Esophagus squamous epithelium (tissue), 5 donors: Measurements from ENCODE around the gene PTPRN2. TPM values are rescaled to one million over a fixed set of nuclear protein-coding genes. Genes with fewer than 3 reads are reported as not detected.
"Not testable (repeated sequence)": the region's sequence is repeated elsewhere in the genome, so short reads cannot be mapped to it uniquely, and the experiment has no call there.

Experiments
- DNase-seq: peaks from one replicate; lab custom pipeline; 2025; lab: John Stamatoyannopoulos, UW
- H3K27ac ChIP-seq, 4 donors: fragments of 200-600 bp; sonication (generic); one replicate each; pipeline ENCODE4 v1.5.1; 2016 to 2019; ENCODE audit warnings: mild to moderate bottlenecking in 1 of 4
- H3K27me3 ChIP-seq, 4 donors: fragments of 200-600 bp; sonication (generic); 1 replicate in 3 of 4; 2 replicates in 1 of 4; pipeline versions ENCODE4 v1.5.1 to v1.6.0; 2017 to 2021; ENCODE audit warnings: antibody characterized with exemption in 1 of 4
- H3K36me3 ChIP-seq, 3 donors: fragments of 200-600 bp; sonication (generic); one replicate each; pipeline ENCODE4 v1.5.1; 2016 to 2019
- H3K4me1 ChIP-seq, 3 donors: fragments of 200-600 bp; sonication (generic); one replicate each; pipeline ENCODE4 v1.5.1; 2017 to 2019
- H3K4me3 ChIP-seq, 4 donors: fragments of 200-600 bp; sonication (generic); 1 replicate in 3 of 4; 2 replicates in 1 of 4; pipeline ENCODE4 v1.5.1; 2016 to 2019; ENCODE audit warnings: mild to moderate bottlenecking in 2 of 4, moderate library complexity in 1 of 4
- H3K9me3 ChIP-seq, 3 donors: fragments of 200-600 bp; sonication (generic); one replicate each; pipeline ENCODE4 v1.5.1; 2016 to 2019
- POLR2A ChIP-seq, 4 donors: fragments of 450-650 bp; IDR thresholded peaks; one replicate each; pipeline ENCODE4 v1.6.1; 2017; ENCODE audit warnings: antibody characterized with exemption in 4 of 4, mild to moderate bottlenecking in 4 of 4, moderate library complexity in 3 of 4
- WGBS, 2 donors: methylation state at CpG; one replicate each; pipeline ENCODE4 v1.1.5; 2018; 5-methylcytosine and 5-hydroxymethylcytosine counted together
- intact Hi-C: fragments of 100-400 bp; cut with DNase I; formaldehyde crosslinking; loops from one replicate; pipeline ENCODE4 v1.15.0; 2022
- total RNA-seq, 4 donors: library from RNA; depleted of rRNA; stranded (reverse); fragments of >200 nt; gene quantifications; one replicate each; pipeline ENCODE4 v1.1.0, GENCODE V29; 2016
- TF ChIP-seq, protein P1 (sequence below), 6 experiments: fragments of 450-650 bp in 4 of 6; fragments of 200-600 bp in 2 of 6; sonication (generic) in 2 of 6; IDR thresholded peaks; one replicate each; pipeline ENCODE4 v1.5.1; 2016 to 2019; ENCODE audit warnings: antibody characterized with exemption in 6 of 6, mild to moderate bottlenecking in 4 of 6, moderate library complexity in 4 of 6
- donor health status: DM: yes; HTN: yes; CAD: no.

PTPRN2 gene
- total RNA-seq, 4 donors from 2014 or later: 0.38 to 2.7 (median 1.0) TPM

DNA sequence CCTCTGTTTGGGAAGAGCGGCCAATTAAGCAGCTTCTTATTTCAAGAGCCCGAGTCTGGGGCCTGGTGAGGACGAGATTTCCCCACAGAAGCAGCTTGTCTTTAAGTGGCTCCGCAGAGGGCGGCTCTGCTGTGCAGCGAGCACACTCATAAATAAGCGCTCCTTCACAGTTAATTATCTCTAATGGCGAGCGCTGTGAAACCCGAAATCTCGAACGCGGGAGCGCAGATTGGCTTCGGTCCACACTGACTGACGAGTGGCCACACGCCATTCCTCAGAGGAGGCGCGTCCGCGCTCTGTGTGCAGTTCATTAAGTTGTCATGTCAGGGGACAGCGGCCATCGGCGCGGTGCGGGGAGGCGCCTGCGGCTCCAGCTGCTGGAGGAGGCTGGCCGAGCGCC, 689.9 kb downstream of the PTPRN2 start:
- no peaks in the 10 kb centered on the region for H3K9me3 ChIP-seq
- peaks cover 0 to 21% (median 0%) of the 10 kb centered on the region in 3 donors for H3K4me1 ChIP-seq
- H3K36me3 ChIP-seq: no peaks in the 10 kb centered on the region
- TF ChIP-seq, protein P1, sequence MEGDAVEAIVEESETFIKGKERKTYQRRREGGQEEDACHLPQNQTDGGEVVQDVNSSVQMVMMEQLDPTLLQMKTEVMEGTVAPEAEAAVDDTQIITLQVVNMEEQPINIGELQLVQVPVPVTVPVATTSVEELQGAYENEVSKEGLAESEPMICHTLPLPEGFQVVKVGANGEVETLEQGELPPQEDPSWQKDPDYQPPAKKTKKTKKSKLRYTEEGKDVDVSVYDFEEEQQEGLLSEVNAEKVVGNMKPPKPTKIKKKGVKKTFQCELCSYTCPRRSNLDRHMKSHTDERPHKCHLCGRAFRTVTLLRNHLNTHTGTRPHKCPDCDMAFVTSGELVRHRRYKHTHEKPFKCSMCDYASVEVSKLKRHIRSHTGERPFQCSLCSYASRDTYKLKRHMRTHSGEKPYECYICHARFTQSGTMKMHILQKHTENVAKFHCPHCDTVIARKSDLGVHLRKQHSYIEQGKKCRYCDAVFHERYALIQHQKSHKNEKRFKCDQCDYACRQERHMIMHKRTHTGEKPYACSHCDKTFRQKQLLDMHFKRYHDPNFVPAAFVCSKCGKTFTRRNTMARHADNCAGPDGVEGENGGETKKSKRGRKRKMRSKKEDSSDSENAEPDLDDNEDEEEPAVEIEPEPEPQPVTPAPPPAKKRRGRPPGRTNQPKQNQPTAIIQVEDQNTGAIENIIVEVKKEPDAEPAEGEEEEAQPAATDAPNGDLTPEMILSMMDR (IDR thresholded peaks at IDR 0.05): no peak
- no peak for TF ChIP-seq POLR2A (IDR thresholded peaks at IDR 0.05)
- no peak for DNase-seq
- intact Hi-C loops: no loop called here
- no peaks in the 10 kb centered on the region for H3K27me3 ChIP-seq
- no peak overlapping the region for H3K27ac ChIP-seq
- H3K4me3 ChIP-seq: no peak overlapping the region
- 93% methylated on average over 16 to 17 of the region's 30 CpGs for WGBS, 2 donors

DNA sequence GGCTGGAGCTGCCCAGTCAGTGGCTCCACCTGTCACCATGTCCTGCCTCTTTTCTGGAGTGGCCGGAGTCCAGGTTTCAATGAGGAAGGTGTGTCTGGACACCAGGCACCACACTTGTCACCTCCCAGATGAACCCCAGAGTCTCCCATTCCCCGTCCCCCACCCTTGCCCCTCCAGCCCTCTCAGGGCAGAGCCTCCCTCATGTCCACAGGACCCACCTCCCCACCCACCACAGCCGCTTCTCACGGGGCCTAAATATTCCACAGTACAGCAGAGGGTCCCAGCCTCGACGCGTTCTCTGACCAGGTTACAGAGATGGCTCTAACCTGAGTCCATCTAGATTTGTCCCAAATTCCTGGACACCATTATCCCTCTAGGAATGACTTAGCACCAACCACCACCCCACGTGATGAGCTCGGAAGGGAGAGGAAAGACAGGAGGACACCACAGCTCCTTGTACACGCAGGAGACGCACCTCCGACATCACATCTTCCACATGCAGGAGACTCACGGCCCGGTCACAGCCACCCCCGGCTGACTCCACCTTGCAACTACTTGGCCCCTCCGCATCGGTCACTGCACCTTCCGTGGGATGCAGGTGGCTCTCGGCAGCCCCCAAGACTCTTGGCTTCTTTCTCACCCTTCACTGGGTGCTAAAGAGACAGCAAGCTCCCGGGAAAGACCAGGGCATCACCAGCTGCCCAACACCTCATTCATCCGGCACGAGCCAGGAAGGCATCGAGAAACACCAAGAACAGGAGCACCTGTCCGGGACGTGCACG, 690.7 kb downstream of the PTPRN2 start:
- no peaks in the 10 kb centered on the region for H3K27me3 ChIP-seq
- H3K36me3 ChIP-seq: no peaks in the 10 kb centered on the region
- 91 to 92% methylated on average over 9 to 21 of the region's 26 CpGs for WGBS, 2 donors
- H3K27ac ChIP-seq: no peak overlapping the region
- H3K9me3 ChIP-seq: no peaks in the 10 kb centered on the region
- no peak for DNase-seq
- no peak overlapping the region for H3K4me3 ChIP-seq
- TF ChIP-seq, protein P1 (IDR thresholded peaks at IDR 0.05): no peak
- intact Hi-C loops: no loop called here
- peaks cover 0 to 21% (median 0%) of the 10 kb centered on the region in 3 donors for H3K4me1 ChIP-seq

DNA sequence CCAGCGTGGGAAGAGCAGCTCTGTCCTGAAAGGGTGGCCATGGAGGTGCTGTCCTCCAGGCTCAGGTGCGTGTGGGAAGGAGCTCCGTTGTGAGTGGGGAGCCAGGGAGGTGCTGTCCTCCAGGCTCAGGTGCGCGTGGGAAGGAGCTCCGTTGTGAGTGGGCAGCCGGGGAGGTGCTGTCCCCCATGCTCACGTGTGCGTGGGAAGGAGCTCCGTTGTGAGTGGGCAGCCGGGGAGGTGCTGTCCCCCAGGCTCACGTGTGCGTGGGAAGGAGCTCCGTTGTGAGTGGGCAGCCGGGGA, 691.3 kb downstream of the PTPRN2 start:
- DNase-seq, H3K4me3 ChIP-seq, H3K36me3 ChIP-seq, H3K27ac ChIP-seq, H3K9me3 ChIP-seq, intact Hi-C loops, H3K27me3 ChIP-seq: not testable (repeated sequence)
- 77 to 97% methylated on average over 3 to 5 of the region's 15 CpGs for WGBS, 2 donors
- H3K4me1 ChIP-seq: peaks cover 0 to 21% (median 0%) of the 10 kb centered on the region in 3 donors

DNA sequence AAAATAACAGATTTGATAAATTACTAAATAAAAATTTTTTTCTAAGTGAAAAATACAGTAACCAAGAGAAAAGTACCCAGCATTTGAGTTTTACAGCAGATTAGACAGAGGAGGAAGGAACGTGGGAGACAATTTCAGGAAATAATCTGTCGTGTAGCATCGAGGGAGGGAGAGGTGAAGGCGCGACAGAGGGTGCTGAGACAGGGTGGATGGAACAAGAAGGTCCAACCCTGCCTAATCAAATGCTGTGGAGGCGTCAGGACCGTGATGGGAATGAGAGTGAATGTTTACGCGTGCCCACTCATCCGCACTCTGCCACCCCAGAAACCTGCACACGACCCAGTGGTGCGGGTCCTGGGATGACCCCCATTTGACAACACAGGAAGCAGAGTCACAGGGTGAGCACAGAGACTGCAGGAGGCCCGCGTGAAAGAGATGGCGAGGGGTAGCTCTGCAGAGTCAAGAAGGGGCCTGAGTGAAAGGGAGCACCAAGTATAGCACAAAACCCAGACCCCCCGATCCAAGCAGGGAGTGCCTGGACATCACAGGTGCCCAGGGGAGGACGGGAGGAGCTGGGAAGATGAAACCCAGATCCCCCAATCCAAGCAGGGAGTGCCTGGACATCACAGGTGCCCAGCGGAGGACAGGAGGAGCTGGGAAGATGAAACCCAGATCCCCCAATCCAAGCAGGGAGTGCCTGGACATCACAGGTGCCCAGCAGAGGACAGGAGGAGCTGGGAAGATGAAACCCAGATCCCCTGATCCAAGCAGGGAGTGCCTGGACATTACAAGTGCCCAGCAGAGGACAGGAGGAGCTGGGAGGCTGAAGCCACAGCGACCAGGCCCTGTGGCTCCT, 691.9 kb downstream of the PTPRN2 start:
- no peak for TF ChIP-seq POLR2A (IDR thresholded peaks at IDR 0.05)
- TF ChIP-seq, protein P1 (IDR thresholded peaks at IDR 0.05): no peak
- peaks cover 0 to 21% (median 0%) of the 10 kb centered on the region in 3 donors for H3K4me1 ChIP-seq
- no peaks in the 10 kb centered on the region for H3K9me3 ChIP-seq
- H3K4me3 ChIP-seq: no peak overlapping the region
- DNase-seq: no peak
- intact Hi-C loops: no loop called here
- no peak overlapping the region for H3K27ac ChIP-seq
- no peaks in the 10 kb centered on the region for H3K36me3 ChIP-seq
- 77 to 84% methylated on average over 16 to 18 of the region's 19 CpGs for WGBS, 2 donors
- peaks cover 0 to 4% (median 0%) of the 10 kb centered on the region in 4 donors for H3K27me3 ChIP-seq

DNA sequence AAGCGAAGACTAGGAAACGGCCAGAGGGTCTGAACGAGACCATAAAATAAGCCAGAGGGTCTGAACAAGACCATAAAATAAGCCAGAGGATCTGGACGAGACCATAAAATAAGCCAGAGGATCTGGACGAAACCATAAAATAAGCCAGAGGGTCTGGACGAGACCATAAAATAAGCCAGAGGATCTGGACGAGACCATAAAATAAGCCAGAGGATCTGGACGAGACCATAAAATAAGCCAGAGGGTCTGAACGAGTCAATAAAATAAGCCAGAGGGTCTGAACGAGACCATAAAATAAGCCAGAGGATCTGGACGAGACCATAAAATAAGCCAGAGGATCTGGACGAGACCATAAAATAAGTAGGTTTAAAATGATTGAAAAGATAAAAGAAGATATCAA, 692.5 kb downstream of the PTPRN2 start:
- H3K9me3 ChIP-seq, DNase-seq, H3K27me3 ChIP-seq, H3K4me3 ChIP-seq, intact Hi-C loops, H3K27ac ChIP-seq, H3K36me3 ChIP-seq: not testable (repeated sequence)
- WGBS, 2 donors: 77 to 84% methylated on average over 12 of the region's 12 CpGs
- peaks cover 0 to 18% (median 0%) of the 10 kb centered on the region in 3 donors for H3K4me1 ChIP-seq

DNA sequence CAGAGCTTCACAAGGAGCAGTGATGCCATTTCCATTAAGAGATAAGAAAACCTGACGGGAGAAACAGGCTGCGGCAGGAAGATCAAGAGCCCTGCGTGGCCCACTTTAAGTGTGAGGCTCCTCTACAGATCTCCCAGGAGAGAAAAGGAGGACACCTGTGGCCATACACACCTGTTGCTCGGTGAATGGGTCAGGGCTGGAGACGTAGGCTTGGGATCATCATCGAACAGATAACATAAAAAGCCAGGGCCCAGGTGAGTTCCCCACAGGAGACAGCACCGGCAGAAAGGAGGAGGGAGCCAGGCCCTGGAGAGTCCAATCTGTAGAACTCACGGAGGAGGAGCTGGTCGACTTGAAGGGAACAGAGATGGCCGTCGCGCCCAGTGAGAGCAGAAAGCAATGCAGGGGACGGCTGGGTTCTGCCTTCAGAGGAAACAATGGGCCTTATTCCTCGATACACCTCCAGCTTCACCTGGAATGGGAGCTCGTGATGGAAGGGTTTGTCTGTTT, 694.0 kb downstream of the PTPRN2 start:
- Histone ChIP-seq H3K4me3 (no peak overlapping the region), H3K27ac (no peak overlapping the region), H3K27me3 (peaks cover 0 to 4% (median 0%) of the 10 kb centered on the region in 4 donors), H3K9me3 (no peaks in the 10 kb centered on the region), H3K4me1 (peaks cover 0 to 3% (median 0%) of the 10 kb centered on the region in 3 donors), H3K36me3 (no peaks in the 10 kb centered on the region)
- intact Hi-C loops: no loop called here
- TF ChIP-seq POLR2A (IDR thresholded peaks at IDR 0.05): no peak
- TF ChIP-seq, protein P1 (IDR thresholded peaks at IDR 0.05): no peak
- no peak for DNase-seq
- 83 to 84% methylated on average over 14 of the region's 15 CpGs for WGBS, 2 donors
